Activated CD4-positive, CD25-positive, alpha-beta regulatory T cell (primary cell): Measurements from ENCODE around the gene TICRR.

Experiments used
- DNase-seq, 4 experiments: peaks; one replicate each; lab custom pipeline; 2025; lab: John Stamatoyannopoulos, UW

TICRR gene

GRCh38 chr15:89628806-89629715 is 53.8 kb downstream of the TICRR start:
- DNase-seq = no peak

GRCh38 chr15:89629829-89630228 is 54.6 kb downstream of the TICRR start:
- no peak for DNase-seq

DNA sequence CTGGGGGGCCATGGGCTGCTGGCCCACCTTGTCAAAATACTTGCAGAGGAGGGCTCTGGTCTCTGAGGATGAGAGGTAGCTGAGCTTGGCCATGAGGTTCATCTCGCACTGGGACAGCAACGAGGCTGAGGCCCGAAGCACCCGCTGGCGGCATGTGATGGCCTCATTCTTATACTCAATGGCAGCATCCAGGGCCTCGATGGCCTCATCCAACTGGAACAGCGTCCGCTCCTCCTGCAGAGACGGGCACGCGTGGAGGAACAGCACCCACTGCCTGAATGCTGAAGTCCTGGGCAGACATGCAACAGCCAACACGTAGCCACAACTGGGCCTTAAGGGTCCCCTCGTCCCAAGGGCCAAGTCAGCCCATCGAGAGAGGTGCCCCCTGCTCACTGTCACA is 55.0 kb downstream of the TICRR start:
- no peak for DNase-seq

GRCh38 chr15:89630974-89631901 is 56.0 kb downstream of the TICRR start:
- DNase-seq = no peak

DNA sequence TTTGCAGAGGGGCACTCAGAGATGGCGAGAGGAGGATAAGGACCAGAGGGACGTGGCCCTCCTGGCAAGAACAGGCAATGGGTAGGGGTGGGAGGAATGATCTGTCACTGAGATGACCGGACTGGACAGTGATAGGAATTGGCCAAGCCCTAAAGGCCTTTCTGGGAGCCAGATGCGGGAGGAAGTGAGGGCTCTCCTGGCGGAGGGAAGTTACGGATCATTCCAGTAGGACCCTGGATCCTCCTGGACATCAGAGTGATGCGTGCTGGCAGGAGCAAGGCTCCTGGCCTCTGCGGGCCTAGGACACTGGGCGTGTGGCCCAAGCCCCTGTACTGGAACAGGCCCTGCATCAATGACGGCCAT is 56.6 kb downstream of the TICRR start:
- no peak for DNase-seq

GRCh38 chr15:89632563-89633430 is 57.5 kb downstream of the TICRR start:
- DNase-seq = no peak

GRCh38 chr15:89633585-89633984 is 58.3 kb downstream of the TICRR start:
- DNase-seq = no peak

GRCh38 chr15:89640245-89640644 is 65.0 kb downstream of the TICRR start:
- no peak for DNase-seq

- no peak for DNase-seq
Observed at GRCh38 chr15:89641053-89641452, 65.8 kb downstream of the TICRR start.

- no peak for DNase-seq
Observed at GRCh38 chr15:89642106-89642505, 66.8 kb downstream of the TICRR start.

DNA sequence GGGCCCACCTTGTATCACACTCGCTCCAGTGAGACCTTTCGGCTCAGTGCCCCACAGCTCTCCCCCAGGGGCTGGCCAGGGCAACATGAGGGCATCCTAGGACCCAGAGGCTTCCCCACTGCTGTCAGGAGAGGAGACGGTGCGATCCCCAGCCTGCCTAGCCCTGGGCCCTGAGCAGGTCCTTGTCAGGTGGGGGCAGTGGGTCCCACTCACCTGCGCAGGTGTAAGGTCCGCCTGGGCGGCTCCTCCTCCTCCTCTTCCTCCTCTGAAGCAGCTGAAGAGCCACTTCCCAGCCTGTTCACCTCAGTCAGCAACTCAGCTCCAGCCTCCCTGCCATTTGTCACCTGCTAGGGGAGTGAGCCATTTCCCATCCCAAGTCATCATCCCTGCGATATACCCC is 70.4 kb downstream of the TICRR start:
- DNase-seq = no peak

- DNase-seq = no peak
Observed at GRCh38 chr15:89646416-89647141, 71.3 kb downstream of the TICRR start.

- DNase-seq = peak in 3 of 4 experiments; percentile 25 to 33 (median 29)
Observed at GRCh38 chr15:89647191-89647851, 72.1 kb downstream of the TICRR start.

GRCh38 chr15:89648106-89649012 is 73.1 kb downstream of the TICRR start:
- DNase-seq = no peak

DNA sequence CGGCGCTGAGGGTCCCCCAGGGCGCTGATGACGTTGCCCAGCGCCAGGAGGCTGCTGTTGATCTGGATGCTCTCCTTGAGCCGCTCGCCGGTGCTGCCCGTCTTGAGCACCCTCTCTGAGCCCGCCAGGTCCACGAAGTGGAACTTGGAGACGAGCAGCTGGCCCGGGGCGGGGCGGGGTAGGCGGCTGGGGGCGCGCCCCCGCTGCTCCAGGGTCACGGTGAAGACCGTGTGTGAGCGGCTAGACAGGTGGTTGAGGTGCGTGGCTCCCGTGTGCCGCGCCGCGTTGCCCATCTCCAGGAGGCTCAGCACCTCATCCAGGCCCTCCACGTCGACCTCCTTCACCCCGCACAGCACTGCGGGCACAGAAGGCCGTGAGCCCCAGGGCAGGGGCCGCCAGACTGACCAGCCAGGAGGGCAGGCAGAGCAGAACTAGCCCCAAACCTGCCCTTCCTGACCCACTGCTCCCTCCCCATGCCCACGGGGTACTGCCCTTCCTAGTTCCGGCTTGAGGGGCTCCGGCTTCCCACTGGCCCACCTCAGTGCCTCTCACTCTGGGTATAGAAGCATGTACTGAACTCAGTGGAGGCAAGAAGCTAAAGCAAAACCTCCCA is 73.8 kb downstream of the TICRR start:
- DNase-seq = no peak

DNA sequence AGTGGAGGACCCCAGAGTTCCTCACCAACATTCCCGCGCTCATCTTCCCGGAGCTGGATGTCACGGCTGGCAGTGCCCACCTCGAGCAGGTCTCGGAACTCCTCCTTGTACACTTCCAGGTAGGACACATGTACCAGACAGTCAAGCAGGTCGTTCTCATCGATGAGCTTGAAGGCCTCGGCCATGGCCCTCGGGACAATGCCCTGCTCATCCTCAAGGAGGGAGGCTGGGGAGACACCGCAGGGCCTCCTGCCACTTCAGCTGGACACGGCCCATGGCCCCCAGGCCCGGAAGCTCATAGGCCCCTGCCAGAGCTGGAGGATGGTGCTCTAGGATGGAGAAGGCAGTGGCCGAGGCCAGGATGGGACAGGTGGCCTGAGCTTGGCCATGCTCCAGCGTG is 74.4 kb downstream of the TICRR start:
- DNase-seq = no peak

- DNase-seq = no peak
Observed at GRCh38 chr15:89652131-89652530, 76.9 kb downstream of the TICRR start.

DNA sequence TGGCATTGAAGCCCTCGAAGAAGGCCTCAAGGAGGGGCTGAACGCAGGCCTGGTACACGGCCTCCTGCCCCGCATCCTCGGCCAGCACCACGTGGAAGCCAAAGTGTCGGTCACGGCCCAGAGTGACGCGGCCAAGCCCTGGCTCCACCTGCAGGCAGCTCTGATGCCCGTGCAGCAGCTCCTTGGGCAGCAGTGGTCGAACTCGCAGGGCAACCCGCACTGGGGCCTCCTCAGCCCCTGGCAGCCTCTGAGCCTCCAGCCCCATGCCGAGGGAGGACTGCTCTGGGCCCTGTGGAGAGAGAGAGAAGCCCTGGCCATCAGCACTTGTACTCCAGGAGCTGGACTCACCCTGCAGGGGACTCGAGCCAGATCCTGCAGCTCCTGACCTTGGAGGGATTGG is 77.4 kb downstream of the TICRR start:
- DNase-seq = no peak

DNA sequence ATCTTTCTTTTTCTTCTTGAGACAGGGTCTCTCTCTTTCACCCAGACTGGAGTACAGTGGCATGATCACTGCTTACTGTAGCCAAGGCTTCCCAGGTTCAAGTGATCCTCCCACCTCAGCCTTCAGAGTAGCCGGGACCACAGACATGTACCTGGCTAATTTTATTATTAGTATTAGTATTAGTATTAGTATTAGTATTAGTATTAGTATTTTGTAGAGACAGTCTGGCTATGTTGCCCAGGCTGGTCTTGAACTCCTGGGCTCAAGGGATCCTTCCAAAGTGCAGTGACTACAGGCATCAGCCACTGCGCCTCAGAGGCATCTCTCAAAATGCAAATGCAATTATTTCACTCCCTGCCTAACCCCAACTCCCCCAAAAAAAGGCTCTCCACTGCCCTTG is 78.3 kb downstream of the TICRR start:
- DNase-seq = no peak
